ENCODE measurements around the gene NACA2. TPM values are rescaled to one million over a fixed set of nuclear protein-coding genes. Genes with fewer than 3 reads are reported as not detected.

NACA2 gene
- total and polyA plus RNA-seq, 2 of the 13 experiments (the other 11 are each of a cell fraction or from before 2014, with no cell fraction given) = 0.21 TPM; not detected in 1

- no peak for TF ChIP-seq E2F5 (CRISPR knock-in tag; conservative IDR thresholded peaks at IDR 0.05)
- TF ChIP-seq TFE3 (CRISPR knock-in tag; IDR thresholded peaks at IDR 0.05) = peak; percentile 82
- no peak for TF ChIP-seq BRF2 (CRISPR knock-in tag; IDR thresholded peaks at IDR 0.05)
- peak in 1 of 2 experiments; percentile 44; a peak in 1 of 4 replicates for TF ChIP-seq KLF16 (CRISPR knock-in tag; IDR thresholded peaks at IDR 0.05)
- TF ChIP-seq NFE2L2 (IDR thresholded peaks at IDR 0.05; ENCODE audit: low read length) = peak; percentile 96
- TF ChIP-seq THAP9 (CRISPR knock-in tag; IDR thresholded peaks at IDR 0.05; ENCODE audit: borderline replicate concordance) = no peak
- no peak for TF ChIP-seq MAZ (IDR thresholded peaks at IDR 0.05; ENCODE audit: borderline replicate concordance, low read depth, low read length)
- TF ChIP-seq MAZ (CRISPR knock-in tag; IDR thresholded peaks at IDR 0.05; ENCODE audit: low read depth) = no peak
- no peak for TF ChIP-seq U2AF2 (IDR thresholded peaks at IDR 0.05; ENCODE audit: low read depth, low read length)
- TF ChIP-seq HMGXB4 (CRISPR knock-in tag; IDR thresholded peaks at IDR 0.05; ENCODE audit: borderline replicate concordance in 1 of 2, low read depth in 1 of 2) = 0 out of 4 replicates have a peak, but pooled peaks of 1 of the 2 experiments have one; percentile 6
- TF ChIP-seq ZNF350 (CRISPR knock-in tag; IDR thresholded peaks at IDR 0.05; ENCODE audit: borderline replicate concordance, low read depth) = no peak
- TF ChIP-seq IKZF1 (IDR thresholded peaks at IDR 0.05) = no peak
- no peak for TF ChIP-seq SNAPC5 (CRISPR knock-in tag; IDR thresholded peaks at IDR 0.05; ENCODE audit: borderline replicate concordance)
- TF ChIP-seq ZBTB49 (CRISPR knock-in tag; IDR thresholded peaks at IDR 0.05; ENCODE audit: borderline replicate concordance) = no peak
- TF ChIP-seq CAMTA2 (CRISPR knock-in tag; IDR thresholded peaks at IDR 0.05; ENCODE audit: borderline replicate concordance) = no peak
- peak; percentile 100 for TF ChIP-seq FOXA1 (IDR thresholded peaks at IDR 0.05)
- peak; percentile 99 for TF ChIP-seq FOXA1 (CRISPR knock-in tag; IDR thresholded peaks at IDR 0.05)
Measured at GRCh38 chr17:61568219-61569072, 22.6 kb downstream of the NACA2 start (continued).

All from HepG2 (cell line).